WTC11 (cell line): ENCODE data around the gene PDE8B. TPM values are rescaled to one million over a fixed set of nuclear protein-coding genes. Genes with fewer than 3 reads are reported as not detected.

Experiments
- ATAC-seq: fragments of 200-7000 bp; cut with Tn5 transposase; 2 replicates; pipeline ENCODE4 v1.10.0; 2021; ENCODE audit warnings: mild to moderate bottlenecking, moderate library complexity
- CTCF ChIA-PET: fragments of 300-600 bp; sonication (Branson Sonifier 250); formaldehyde crosslinking; loops from one replicate; lab custom pipeline; 2021; ENCODE audit warnings: antibody characterized with exemption; lab: Charles Lee
- POLR2A ChIA-PET: fragments of 350-600 bp; sonication (Branson Sonifier 250); formaldehyde crosslinking; loops from one replicate; lab custom pipeline; 2021; ENCODE audit warnings: antibody characterized with exemption; lab: Charles Lee
- DNase-seq: peaks from one replicate; pipeline ENCODE4 v3.0.0; 2021; ENCODE audit warnings: low spot score
- H3K27ac Mint-ChIP-seq: 2 replicates; pipeline ENCODE4 v1.8.0; 2021; ENCODE audit warnings: mixed read lengths
- H3K27me3 Mint-ChIP-seq: 2 replicates; pipeline ENCODE4 v1.8.0; 2021; ENCODE audit warnings: low read depth, mild to moderate bottlenecking, moderate library complexity, mixed read lengths
- H3K36me3 Mint-ChIP-seq: 2 replicates; pipeline ENCODE4 v1.8.0; 2021; ENCODE audit warnings: mixed read lengths
- H3K4me1 Mint-ChIP-seq: 2 replicates; pipeline ENCODE4 v1.8.0; 2022; ENCODE audit warnings: mixed read lengths
- H3K4me3 Mint-ChIP-seq: 2 replicates; pipeline ENCODE4 v1.8.0; 2021; ENCODE audit warnings: mild to moderate bottlenecking, moderate library complexity, mixed read lengths
- H3K9me3 Mint-ChIP-seq: 2 replicates; pipeline ENCODE4 v1.8.0; 2021; ENCODE audit warnings: mixed read lengths
- ATF6 ChIP-seq: sonication (generic); formaldehyde crosslinking; IDR thresholded peaks from 2 replicates; pipeline ENCODE4 v1.8.1; 2023; ENCODE audit warnings: mild to moderate bottlenecking, missing genetic modification reagents
- CREB1 ChIP-seq: sonication (generic); formaldehyde crosslinking; IDR thresholded peaks from 2 replicates; pipeline ENCODE4 v1.8.0; 2023; ENCODE audit warnings: mild to moderate bottlenecking, missing genetic modification reagents
- ELF4 ChIP-seq: sonication (generic); formaldehyde crosslinking; IDR thresholded peaks from 2 replicates; pipeline ENCODE4 v1.8.1; 2022; ENCODE audit warnings: low read depth, mild to moderate bottlenecking, moderate library complexity, missing genetic modification reagents
- HMGXB4 ChIP-seq: sonication (generic); formaldehyde crosslinking; IDR thresholded peaks from 2 replicates; pipeline ENCODE4 v1.8.1; 2023; ENCODE audit warnings: mild to moderate bottlenecking, moderate library complexity, missing genetic modification reagents
- IRF2 ChIP-seq: sonication (generic); formaldehyde crosslinking; IDR thresholded peaks from 2 replicates; pipeline ENCODE4 v1.8.0; 2022; ENCODE audit warnings: low read depth, missing genetic modification reagents, borderline replicate concordance
- KAT7 ChIP-seq: sonication (generic); formaldehyde crosslinking; IDR thresholded peaks from 2 replicates; pipeline ENCODE4 v1.8.1; 2023; ENCODE audit warnings: missing genetic modification reagents, mild to moderate bottlenecking, borderline replicate concordance
- MYBL2 ChIP-seq: sonication (generic); formaldehyde crosslinking; IDR thresholded peaks from 2 replicates; pipeline ENCODE4 v1.8.1; 2023; ENCODE audit warnings: mild to moderate bottlenecking, moderate library complexity, missing genetic modification reagents
- PREB ChIP-seq: sonication (generic); formaldehyde crosslinking; IDR thresholded peaks from 2 replicates; pipeline ENCODE4 v1.8.1; 2022; ENCODE audit warnings: mild to moderate bottlenecking, missing genetic modification reagents, moderate library complexity, borderline replicate concordance
- RORB ChIP-seq: fragments of 250-450 bp; sonication (Bioruptor Pico); IDR thresholded peaks from 2 replicates; pipeline ENCODE4 v1.9.0; 2021; ENCODE audit warnings: mild to moderate bottlenecking
- SMAD3 ChIP-seq: sonication (generic); formaldehyde crosslinking; IDR thresholded peaks from 2 replicates; pipeline ENCODE4 v1.8.0; 2022; ENCODE audit warnings: missing genetic modification reagents, mild to moderate bottlenecking, borderline replicate concordance
- SMAD4 ChIP-seq: sonication (generic); formaldehyde crosslinking; IDR thresholded peaks from 2 replicates; pipeline ENCODE4 v1.8.0; 2022; ENCODE audit warnings: mild to moderate bottlenecking, missing genetic modification reagents
- SOX15 ChIP-seq: fragments of 250-450 bp; sonication (Bioruptor Pico); IDR thresholded peaks from 2 replicates; pipeline ENCODE4 v1.9.0; 2021; ENCODE audit warnings: mild to moderate bottlenecking
- STAT6 ChIP-seq: sonication (generic); formaldehyde crosslinking; conservative IDR thresholded peaks from 2 replicates; pipeline ENCODE4 v1.8.1; 2023; ENCODE audit warnings: mild to moderate bottlenecking, low read depth, missing genetic modification reagents, moderate library complexity
- USF2 ChIP-seq: sonication (generic); formaldehyde crosslinking; IDR thresholded peaks from 2 replicates; pipeline ENCODE4 v1.8.1; 2023; ENCODE audit warnings: mild to moderate bottlenecking, missing genetic modification reagents, moderate library complexity
- ZBTB43 ChIP-seq: sonication (generic); formaldehyde crosslinking; IDR thresholded peaks from 2 replicates; pipeline ENCODE4 v1.8.1; 2023; ENCODE audit warnings: mild to moderate bottlenecking, missing genetic modification reagents
- ZNF138 ChIP-seq: sonication (generic); formaldehyde crosslinking; conservative IDR thresholded peaks from 2 replicates; pipeline ENCODE4 v1.8.1; 2022; ENCODE audit warnings: mild to moderate bottlenecking, moderate library complexity, missing genetic modification reagents
- ZNF219 ChIP-seq: sonication (generic); formaldehyde crosslinking; IDR thresholded peaks from 2 replicates; pipeline ENCODE4 v1.8.0; 2023; ENCODE audit warnings: missing genetic modification reagents, mild to moderate bottlenecking, borderline replicate concordance
- ZNF232 ChIP-seq: sonication (generic); formaldehyde crosslinking; IDR thresholded peaks from 2 replicates; pipeline ENCODE4 v1.8.0; 2022; ENCODE audit warnings: mild to moderate bottlenecking, missing genetic modification reagents
- ZNF317 ChIP-seq: sonication (generic); formaldehyde crosslinking; IDR thresholded peaks from 2 replicates; pipeline ENCODE4 v1.8.1; 2023; ENCODE audit warnings: low read depth, mild to moderate bottlenecking, moderate library complexity, missing genetic modification reagents, borderline replicate concordance
- total RNA-seq: library from RNA; stranded (reverse); gene quantifications from 3 replicates; pipeline ENCODE4 v1.2.3, GENCODE V29; 2021

Gene PDE8B
- total RNA-seq, 1 experiment from 2014 or later: 0.31 TPM

GRCh38 chr5:77449277-77449676, 238.8 kb downstream of the PDE8B start:
- DNase-seq: no peak
- no peak for TF ChIP-seq ZNF232 (CRISPR knock-in tag)
- TF ChIP-seq ZNF219: no peak
- no peak for TF ChIP-seq SMAD3 (CRISPR knock-in tag)
- TF ChIP-seq IRF2 (CRISPR knock-in tag): no peak
- TF ChIP-seq ZNF317: no peak
- TF ChIP-seq SOX15 (CRISPR knock-in tag): no peak
- no peak for TF ChIP-seq ATF6 (CRISPR knock-in tag)
- no peak for TF ChIP-seq ZNF138 (CRISPR knock-in tag)
- TF ChIP-seq MYBL2 (CRISPR knock-in tag): no peak
- TF ChIP-seq, all 79 proteins: peak for 0
- no peak overlapping the region for H3K27ac Mint-ChIP-seq
- ChIA-PET POLR2A (no interaction called here), CTCF (no interaction called here)
- peaks cover 26% of the 10 kb centered on the region for H3K36me3 Mint-ChIP-seq
- no peaks in the 10 kb centered on the region for H3K4me1 Mint-ChIP-seq
- no peaks in the 10 kb centered on the region for H3K27me3 Mint-ChIP-seq
- H3K9me3 Mint-ChIP-seq: peaks cover 5% of the 10 kb centered on the region
- ATAC-seq: no peak
- no peak overlapping the region for H3K4me3 Mint-ChIP-seq

GRCh38 chr5:77449981-77450380, 239.5 kb downstream of the PDE8B start:
- H3K4me1 Mint-ChIP-seq: no peaks in the 10 kb centered on the region
- POLR2A ChIA-PET: no interaction called here

GRCh38 chr5:77452351-77452750, 241.9 kb downstream of the PDE8B start:
- H3K4me1 Mint-ChIP-seq: no peaks in the 10 kb centered on the region
- H3K9me3 Mint-ChIP-seq: peaks cover 2% of the 10 kb centered on the region
- ChIA-PET POLR2A (no interaction called here), CTCF (no interaction called here)
- DNase-seq (no peak), ATAC-seq (no peak)
- no peak overlapping the region for H3K27ac Mint-ChIP-seq
- TF ChIP-seq SMAD4 (CRISPR knock-in tag) (no peak), HMGXB4 (no peak), SMAD3 (CRISPR knock-in tag) (no peak), USF2 (CRISPR knock-in tag) (no peak), ZNF232 (CRISPR knock-in tag) (no peak), KAT7 (CRISPR knock-in tag) (no peak), SOX15 (CRISPR knock-in tag) (no peak), ELF4 (CRISPR knock-in tag) (no peak), ZNF138 (CRISPR knock-in tag) (no peak), RORB (CRISPR knock-in tag) (no peak), ZBTB43 (no peak), CREB1 (CRISPR knock-in tag) (no peak)
- no peak overlapping the region for H3K4me3 Mint-ChIP-seq
- H3K36me3 Mint-ChIP-seq: peaks cover 20% of the 10 kb centered on the region
- H3K27me3 Mint-ChIP-seq: no peaks in the 10 kb centered on the region

More at GRCh38 chr5:77449981-77450380, 239.5 kb downstream of the PDE8B start:
- no peak overlapping the region for H3K4me3 Mint-ChIP-seq
- H3K9me3 Mint-ChIP-seq: peaks cover 5% of the 10 kb centered on the region
- no peak overlapping the region for H3K27ac Mint-ChIP-seq
- TF ChIP-seq PREB (CRISPR knock-in tag) (no peak), STAT6 (CRISPR knock-in tag) (no peak)
- peaks cover 27% of the 10 kb centered on the region for H3K36me3 Mint-ChIP-seq
- CTCF ChIA-PET: interaction anchor here (0.5 kb wide), 1 partner anchor 49 kb away, joined by 3 read pairs; no protein-coding TSS in a partner anchor
- DNase-seq: no peak
- H3K27me3 Mint-ChIP-seq: no peaks in the 10 kb centered on the region
- no peak for ATAC-seq
